ENCODE data around the gene KRTAP21-3.
"Not testable (repeated sequence)": the region's sequence is repeated elsewhere in the genome, so short reads cannot be mapped to it uniquely, and the experiment has no call there.

The KRTAP21-3 gene, protein sequence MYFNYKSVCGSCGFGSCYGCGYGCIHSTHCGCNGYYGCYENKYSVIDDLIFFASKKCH

DNA sequence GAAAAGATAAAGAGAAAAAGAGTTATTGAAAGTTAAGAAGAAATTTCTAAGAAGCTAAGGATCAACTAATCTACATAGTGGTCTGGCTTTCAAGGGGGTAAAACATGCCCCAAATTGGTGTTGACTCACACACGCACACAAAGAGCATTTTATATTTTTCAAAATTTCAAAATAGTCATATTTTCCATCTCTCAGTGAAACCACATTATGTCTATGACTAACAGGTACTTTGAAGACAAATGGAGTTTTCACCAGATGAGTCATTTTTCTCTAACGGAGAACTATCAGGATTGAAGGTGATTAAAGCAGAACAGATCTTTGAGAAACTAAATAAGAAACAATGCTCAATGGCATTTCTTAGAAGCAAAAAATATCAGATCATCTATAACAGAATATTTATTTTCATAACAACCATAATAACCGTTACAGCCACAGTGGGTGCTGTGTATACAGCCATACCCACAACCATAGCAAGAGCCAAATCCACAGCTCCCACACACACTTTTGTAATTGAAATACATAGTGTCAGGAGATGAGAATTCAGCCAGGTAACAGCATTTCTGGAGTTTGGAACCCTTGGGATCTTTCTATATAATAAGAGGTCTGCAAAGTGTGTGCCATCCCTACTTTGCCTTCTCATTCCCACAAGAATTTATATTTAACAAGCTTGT is at the start of gene KRTAP21-3:
Gene KRTAP21-3, minus strand, starts transcription at position 539 of the 671 bp plus-strand sequence. Its CDS starts 18 bp downstream, at position 521.
- DNase-seq (ENCODE audit: insufficient read length, low spot score) (peak; percentile 23), FAIRE-seq (no peak)

DNA sequence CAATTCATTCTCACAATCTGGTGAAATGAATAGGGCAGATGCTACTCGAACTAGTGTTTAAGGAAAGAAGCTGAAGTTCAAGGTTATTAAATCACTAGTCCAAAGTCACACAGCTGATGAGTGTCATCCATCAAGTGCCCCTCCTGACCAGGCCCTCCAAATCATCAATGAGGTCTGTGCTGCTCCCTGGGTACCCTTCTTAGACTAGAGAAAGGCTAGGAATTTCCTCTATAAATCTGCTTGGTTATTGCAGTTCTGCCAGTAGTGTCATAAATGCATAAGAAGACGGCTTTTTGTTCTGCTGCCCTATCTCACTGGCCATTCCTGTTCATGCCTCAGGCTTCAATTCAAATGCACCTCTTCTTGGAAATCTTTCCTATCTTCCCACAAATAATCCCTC is 42.2 kb upstream of the KRTAP21-3 start:
- FAIRE-seq: no peak
- no peak for DNase-seq (ENCODE audit: insufficient read length, low spot score)

DNA sequence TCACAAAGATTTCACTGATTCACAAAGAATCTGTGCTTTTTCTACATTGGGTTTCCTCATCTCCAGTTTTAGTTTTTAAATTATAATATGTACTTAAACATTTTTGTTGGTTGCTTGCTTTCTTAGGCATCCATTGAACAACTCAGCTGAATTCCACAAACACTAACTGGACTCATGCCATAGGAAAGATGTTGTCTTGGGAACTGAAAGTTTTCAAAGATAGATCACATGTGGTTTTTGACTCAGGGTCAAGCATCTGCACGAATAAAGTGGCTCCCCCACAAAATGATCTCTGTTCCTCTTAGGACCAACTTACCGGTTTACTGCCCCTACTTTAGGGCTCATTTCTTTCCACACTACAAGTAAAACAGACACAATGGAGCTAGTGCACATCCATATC is 39.7 kb upstream of the KRTAP21-3 start:
- DNase-seq (ENCODE audit: insufficient read length, low spot score): no peak
- no peak for FAIRE-seq

DNA sequence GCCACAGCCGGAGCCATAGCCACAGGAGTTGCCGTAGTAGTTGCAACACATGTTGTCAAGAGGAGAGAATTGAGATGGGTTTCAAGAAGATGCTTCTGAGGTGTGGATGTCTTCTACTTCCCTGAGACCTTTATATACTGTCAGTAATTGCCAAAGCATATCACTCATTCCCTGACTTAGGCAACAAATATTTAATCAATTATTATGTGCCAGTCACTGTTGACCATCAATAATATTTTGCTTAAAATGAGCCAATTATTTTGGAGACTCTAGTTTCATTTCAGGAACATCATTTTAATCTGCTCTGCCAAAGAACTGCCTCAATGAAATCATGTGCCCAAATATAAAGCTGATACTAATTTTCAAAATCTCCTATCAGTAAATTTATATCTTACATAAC is 36.8 kb upstream of the KRTAP21-3 start, which contains the start of gene KRTAP21-1:
Gene KRTAP21-1, minus strand, starts transcription at position 101 of the 400 bp plus-strand sequence. Its CDS starts 50 bp downstream, at position 51.
- DNase-seq (ENCODE audit: insufficient read length, low spot score); FAIRE-seq: not testable (repeated sequence)

DNA sequence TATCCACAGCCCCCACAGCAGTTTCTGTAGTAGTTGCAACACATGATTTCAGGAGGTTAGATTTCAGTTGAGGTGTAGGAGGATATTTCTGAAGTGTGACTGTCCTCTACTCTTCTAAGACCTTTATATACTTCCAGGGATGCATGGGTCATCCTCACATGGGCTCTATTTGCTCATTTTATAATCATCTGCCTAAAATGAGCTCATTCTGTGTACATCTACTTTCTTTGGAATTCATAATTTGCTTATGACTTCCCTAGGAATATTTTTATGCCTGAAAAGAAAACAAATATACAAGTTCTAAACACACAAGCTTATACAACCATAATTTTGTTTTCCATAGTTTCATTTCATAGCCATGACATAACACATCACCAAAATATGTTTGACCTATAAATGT is 28.6 kb upstream of the KRTAP21-3 start, which contains the start of gene KRTAP21-2:
Gene KRTAP21-2, minus strand, starts transcription at position 101 of the 400 bp plus-strand sequence. Its CDS starts 57 bp downstream, at position 44.
- no peak for FAIRE-seq
- no peak for DNase-seq (ENCODE audit: insufficient read length, low spot score)

DNA sequence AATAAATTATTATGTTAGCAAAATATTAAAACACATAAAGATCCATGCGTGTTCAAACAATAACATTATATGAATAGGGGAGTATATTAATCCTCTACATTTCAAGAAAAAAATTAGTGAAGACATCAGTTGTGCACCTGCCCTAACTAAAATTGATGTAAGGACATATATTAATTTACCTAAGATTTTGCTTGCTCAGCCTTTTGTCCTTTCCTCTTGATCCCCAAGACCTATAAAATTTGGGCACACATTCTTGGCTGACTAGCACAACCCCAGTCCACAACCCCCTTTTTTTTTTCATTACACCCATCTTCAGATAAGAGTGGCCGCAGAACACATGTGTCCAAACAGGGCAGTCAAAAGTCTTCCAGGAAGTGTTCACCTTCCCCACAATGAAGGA is 21.9 kb upstream of the KRTAP21-3 start:
- no peak for DNase-seq (ENCODE audit: insufficient read length, low spot score)
- no peak for FAIRE-seq

DNA sequence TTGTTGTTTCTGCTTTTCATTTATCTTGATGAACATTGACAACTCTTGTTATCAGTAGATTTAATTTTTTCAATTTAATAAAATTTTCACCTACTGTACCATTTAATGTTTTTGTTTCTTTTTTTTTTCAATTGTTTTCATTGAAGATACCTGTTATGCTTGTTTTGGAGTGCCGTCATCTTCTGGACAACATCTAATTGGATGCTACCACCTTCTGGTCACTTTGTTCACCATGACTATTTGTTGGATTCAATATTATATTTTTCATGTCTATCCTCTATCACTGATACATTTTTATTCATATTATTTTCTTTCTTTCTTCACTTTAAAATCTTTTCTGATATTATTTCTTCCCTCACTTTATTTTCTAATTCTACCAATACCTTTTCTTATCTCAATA is 14.4 kb upstream of the KRTAP21-3 start:
- FAIRE-seq (no peak), DNase-seq (ENCODE audit: insufficient read length, low spot score) (no peak)

DNA sequence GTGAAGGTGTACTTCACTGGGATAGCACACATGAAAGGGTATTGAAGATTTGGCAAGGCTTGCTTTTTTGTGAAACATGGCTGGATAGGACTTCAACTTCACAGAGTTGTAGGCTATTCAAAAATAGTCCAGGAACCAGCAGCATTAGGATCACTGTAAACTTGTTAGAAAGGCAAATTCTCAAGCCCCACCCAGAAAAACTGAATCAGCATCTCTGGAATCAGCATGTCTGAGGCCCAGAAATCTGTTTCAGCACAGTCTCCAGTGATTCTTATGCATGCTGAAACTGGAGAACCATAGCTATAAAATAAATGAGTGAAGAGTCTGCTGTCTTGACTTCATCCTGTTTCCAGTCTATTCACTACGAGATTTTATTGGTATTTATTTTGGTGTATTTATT is 8.1 kb upstream of the KRTAP21-3 start:
- DNase-seq (ENCODE audit: insufficient read length, low spot score) (no peak), FAIRE-seq (no peak)

DNA sequence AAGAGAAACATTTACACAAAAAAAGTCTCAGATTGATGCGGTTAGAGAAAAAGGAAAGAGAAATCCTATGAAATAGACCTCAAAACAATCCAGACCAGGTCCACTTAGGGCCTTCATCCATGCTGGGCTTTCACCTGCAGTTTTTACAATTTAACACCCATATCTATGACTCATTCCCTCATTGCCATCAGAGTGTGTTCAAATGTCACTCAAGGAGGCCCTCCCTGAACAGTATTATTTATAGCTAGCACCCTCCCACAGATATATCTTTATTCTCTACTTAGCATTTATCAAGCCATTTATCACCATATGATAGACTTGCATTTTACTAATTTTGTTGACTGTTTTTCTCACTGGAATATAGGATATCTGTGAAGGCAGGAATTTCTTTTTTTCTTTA is 824 bp upstream of the KRTAP21-3 start:
- no peak for DNase-seq (ENCODE audit: insufficient read length, low spot score)
- FAIRE-seq: no peak

DNA sequence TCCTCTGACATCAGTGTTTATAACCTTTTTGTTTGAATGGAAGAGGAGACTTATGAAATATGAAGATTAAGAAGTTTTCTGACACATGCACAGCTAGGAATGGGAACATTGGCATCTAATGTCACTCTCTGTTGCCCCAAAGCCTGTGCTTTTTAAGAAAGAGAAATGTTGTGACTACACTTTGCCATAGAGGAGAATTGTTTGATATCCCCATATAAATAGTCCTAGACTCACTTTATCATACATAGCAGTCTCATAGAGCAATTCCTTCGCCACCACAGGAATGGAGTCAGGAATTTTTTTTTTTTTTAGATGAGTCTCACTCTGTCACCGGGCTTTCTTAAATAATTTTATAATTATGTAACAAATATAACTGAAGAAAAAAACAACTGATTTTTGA is 1.5 kb downstream of the KRTAP21-3 start:
- no peak for FAIRE-seq
- no peak for DNase-seq (ENCODE audit: insufficient read length, low spot score)

DNA sequence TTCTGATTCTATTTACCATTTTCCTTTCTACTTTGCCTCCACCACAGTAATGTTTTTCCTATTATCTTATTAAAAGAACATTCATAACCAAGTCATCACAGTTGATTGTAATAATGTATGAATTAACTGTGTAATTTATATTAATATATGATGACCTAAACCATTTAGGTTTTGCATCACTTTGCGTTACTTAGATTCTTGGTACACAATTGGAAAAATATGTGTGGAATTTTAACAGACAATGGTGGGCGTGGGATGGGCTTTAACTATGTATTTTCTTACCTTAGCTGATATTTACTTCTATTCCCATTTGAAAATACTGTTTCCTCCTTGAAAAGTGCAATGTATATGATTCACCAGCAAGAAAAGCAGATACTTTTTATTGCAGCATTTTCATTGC is 3.6 kb downstream of the KRTAP21-3 start:
- DNase-seq (ENCODE audit: insufficient read length, low spot score) (no peak), FAIRE-seq (no peak)

DNA sequence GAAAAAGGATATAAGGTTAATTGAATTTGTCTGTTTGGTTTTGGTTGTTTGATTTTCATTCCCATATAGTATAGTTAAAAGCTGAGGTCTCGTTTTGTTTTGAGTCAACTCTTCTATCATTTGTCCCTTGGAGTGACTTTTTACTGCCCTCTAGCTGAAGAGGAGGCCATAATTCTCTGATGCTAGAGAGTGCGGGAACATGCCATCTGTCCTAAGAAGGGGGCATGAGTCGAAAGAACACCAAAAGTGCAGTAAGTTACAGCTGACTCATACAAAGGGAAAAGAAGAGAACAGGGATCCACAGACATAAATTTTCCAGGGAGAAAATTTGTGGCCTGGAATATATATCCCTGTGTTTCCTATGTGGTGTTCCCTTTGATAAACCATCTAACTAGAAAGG is 4.1 kb downstream of the KRTAP21-3 start:
- no peak for DNase-seq (ENCODE audit: insufficient read length, low spot score)
- FAIRE-seq: no peak

DNA sequence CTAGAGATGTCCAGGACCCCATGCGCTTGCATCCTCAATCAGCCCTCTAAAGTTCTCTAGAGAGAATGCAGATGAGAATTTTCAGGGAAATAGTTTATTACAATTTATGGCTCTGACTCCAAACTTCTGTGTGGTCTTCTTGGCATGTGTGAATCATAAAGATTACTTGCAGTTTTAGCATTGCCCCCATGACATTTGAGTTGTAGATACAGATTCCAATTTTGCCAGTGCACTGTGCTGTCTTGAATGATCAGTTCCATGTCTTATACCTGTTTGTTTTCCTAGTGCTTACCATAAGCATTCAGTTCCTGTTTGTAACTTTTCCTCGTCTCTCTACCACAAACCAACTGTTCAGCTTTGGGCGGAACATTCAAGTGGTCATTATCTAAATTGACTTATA is 4.8 kb downstream of the KRTAP21-3 start:
- DNase-seq (ENCODE audit: insufficient read length, low spot score): no peak
- FAIRE-seq: no peak

DNA sequence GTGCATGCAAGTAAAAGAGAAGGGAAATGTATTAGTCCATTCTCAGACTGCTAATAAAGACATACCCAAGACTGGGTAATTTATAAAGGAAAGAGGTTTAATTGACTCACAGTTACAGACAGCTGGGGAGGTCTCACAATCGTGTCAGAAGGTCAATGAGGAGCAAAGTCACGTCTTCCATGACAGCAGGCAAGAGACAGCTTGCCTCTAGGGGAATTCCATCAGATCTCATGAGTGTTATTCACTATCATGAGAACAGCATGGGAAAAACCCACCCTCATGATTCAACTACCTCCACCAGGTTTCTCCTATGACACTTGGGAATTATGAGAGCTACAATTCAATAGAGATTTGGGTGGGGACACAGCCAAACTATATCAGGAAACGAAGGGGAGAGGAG is 8.1 kb downstream of the KRTAP21-3 start:
- FAIRE-seq (no peak), DNase-seq (ENCODE audit: insufficient read length, low spot score) (no peak)

DNA sequence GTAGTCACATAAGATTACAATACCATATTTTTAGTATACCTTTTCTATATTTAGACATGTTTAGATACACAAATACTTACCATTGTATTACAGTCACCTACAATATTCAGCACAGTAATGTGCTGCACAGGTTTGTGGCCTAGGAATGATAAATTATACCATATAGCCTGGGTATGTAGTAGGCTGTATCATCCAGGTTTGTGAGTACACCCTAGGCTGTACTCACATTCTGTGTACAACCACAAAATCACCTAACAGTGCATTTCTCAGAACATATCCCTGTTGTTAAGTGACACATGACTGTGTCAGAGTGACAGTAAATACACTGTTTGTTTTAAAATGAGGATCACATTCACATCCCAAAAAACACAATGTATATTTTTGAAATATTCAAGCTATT is 11.2 kb downstream of the KRTAP21-3 start:
- DNase-seq (ENCODE audit: insufficient read length, low spot score) (no peak), FAIRE-seq (peak; percentile 20)

DNA sequence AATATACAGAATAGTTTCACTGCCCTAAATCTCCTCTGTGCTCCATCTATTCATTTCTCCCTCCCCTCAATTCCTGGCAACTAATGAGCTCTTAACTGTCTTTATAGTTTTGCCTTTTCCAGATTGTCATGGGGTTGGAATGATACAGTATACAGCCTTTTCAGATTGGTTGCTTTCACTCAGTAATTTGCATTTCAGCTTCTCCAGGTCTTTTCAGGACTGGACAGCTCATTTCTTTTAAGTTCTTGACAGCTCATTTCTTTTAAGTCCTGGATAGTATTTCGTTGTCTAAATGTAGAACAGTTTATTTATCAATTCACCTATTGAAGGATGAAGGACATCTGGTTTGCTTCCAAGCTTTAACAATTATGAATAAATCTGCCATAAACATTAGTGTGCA is 22.6 kb downstream of the KRTAP21-3 start:
- FAIRE-seq (no peak), DNase-seq (ENCODE audit: insufficient read length, low spot score) (no peak)

DNA sequence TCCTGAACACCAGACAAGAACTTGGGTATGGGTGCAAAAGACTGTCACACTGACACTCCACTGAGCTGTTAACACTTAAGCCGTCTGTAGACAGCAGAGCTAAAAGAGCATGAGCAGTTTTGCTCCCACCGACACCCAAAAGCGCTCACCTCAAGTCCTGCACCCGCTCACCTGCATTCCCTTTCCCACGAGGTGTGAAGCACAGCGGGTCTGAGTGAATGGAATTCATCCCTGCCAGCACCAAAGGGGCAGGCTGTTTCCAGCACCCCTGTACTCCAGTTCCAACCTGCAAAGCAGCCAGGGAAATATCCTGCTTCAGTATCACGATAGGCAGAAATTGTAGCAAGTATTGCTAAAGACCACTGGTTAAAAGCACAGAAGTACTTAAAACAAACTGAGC is 28.8 kb downstream of the KRTAP21-3 start:
- DNase-seq (ENCODE audit: insufficient read length, low spot score) (no peak), FAIRE-seq (no peak)

DNA sequence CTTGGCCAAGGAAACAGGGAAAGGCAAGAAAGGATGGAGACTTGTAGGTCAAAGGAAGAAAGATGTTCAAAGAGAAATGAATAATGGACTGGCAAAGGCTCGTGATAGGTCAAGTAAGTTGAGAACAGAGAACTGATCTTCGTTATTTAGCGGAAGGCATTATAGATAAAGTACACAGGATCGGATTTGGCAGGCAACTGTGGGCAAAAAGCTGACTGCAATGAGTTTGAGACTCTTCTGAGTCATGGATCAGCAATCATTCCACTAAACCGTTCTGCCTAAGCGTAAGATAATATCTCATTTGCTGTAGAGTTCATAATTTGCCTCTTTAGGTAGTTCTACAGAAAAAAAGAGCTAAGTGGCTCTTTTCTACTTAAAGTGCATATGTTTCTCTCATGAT is 34.1 kb downstream of the KRTAP21-3 start:
- DNase-seq (ENCODE audit: insufficient read length, low spot score): no peak
- no peak for FAIRE-seq

DNA sequence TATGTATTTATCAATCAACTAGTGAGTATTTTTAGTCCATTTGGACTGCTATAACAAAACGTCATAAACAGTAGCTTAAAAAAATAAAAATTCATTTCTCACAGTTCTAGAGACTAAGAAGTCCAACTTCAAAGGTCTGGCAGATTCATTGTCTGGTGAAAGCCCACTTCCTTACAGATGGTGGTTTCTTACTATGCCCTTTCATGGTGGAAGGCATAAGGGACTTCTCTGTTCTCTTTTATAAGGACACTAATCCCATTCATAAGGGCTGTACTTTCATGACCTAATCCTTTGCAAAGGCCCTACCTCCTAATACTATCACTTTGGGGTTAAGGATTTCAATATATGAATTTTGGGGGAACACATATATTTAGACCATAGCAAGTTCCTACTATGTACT is 38.0 kb downstream of the KRTAP21-3 start:
- no peak for DNase-seq (ENCODE audit: insufficient read length, low spot score)
- no peak for FAIRE-seq

DNA sequence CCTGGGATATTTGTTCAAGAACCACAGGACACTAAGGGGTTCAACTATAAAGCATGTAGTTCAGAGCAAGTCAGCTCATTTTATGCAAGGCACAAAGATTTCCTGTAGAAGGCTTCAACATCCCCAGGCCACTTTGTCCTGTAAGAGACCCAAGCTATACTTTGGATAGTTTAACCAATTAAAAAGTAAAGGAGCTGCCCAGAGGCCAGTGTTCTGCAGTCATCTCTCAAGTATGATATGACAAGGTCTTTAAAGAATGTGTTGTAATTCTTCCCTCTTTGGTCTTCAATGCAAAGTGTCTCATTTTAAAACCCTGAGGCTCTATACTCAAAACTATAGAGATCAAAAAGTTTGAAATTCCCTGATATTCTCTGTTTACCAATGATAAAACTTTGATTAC is 41.8 kb downstream of the KRTAP21-3 start:
- no peak for FAIRE-seq
- DNase-seq (ENCODE audit: insufficient read length, low spot score): peak; percentile 8

DNA sequence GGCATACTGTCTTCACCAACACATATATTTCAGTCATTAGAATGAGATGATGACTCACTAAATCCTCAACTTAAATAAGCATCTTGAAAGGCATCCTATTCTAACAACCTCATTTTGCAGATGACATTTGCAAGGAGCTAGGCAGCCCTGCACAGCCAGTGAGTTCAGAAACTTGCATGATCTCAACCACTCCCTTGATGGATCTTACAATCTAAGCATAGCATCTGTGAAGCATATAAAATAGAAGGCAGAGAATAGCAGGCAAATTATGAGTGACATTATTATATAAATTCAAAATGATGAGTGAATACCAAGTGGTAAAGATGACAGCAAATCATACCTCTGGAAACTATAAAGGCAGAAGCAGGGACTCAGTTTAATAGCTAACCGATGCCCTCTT is 44.3 kb downstream of the KRTAP21-3 start:
- no peak for FAIRE-seq
- no peak for DNase-seq (ENCODE audit: insufficient read length, low spot score)

DNA sequence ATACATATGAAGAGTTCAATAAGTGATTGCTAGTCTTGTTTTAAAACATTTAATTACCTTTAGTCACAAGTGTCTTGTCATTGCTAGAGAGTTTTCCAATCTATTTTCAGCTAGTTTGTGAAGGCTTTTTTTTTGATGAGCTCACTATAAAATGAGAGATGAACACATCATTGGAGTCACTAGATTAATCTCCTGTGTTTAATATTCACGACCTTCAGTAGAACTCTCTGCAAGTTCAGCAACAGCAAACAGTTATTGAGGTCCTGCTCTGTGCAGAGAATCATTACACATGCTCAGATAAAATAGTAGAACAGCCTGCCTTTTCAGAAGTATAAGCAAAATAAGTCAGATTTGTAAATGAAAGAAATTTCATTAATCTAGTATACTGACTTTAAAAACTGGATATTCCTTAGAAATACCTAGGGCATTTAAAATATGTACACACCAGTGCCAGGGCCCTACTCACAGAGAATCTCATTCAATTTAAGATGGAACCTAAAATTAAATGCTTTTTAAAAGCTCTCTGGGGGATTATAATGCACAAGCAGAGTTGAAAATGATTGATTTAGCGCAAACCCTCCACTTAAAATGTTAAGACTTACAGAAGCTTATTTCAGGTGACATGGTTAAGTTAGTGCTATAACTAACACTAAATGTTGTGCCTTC is 45.5 kb downstream of the KRTAP21-3 start:
- FAIRE-seq: no peak

More for the DNA sequence above, 45.5 kb downstream of the KRTAP21-3 start:
- DNase-seq (ENCODE audit: insufficient read length, low spot score): no peak

Data from HTR-8/SVneo (cell line).